OCI-LY7 (cell line): ENCODE results near the gene SDK2. TPM values are rescaled to one million over a fixed set of nuclear protein-coding genes. Genes with fewer than 3 reads are reported as not detected.

Experiments
- BruUV-seq: library from RNA; stranded (reverse); fragments of 400-500 nt; replicated peaks from 2 replicates; lab custom pipeline; 2021; lab: Mats Ljungman, UMichigan
- CTCF ChIA-PET: fragments of 300-600 bp; sonication (Branson Sonifier 250); formaldehyde crosslinking; loops from one replicate; lab custom pipeline; 2022; ENCODE audit warnings: antibody characterized with exemption; ENCODE audit not compliant: unreplicated experiment; lab: Charles Lee
- POLR2A ChIA-PET: fragments of 300-600 bp; sonication (Branson Sonifier 250); formaldehyde crosslinking; loops from one replicate; lab custom pipeline; 2022; ENCODE audit warnings: antibody characterized with exemption; lab: Charles Lee
- DNase-seq: peaks from one replicate; pipeline ENCODE4 v3.0.0-alpha.2; 2015; ENCODE audit warnings: low spot score
- H2AFZ ChIP-seq: fragments of 200-600 bp; sonication (generic), shearing (Covaris generic); 2 replicates; pipeline ENCODE4 v1.6.1; 2014; ENCODE audit warnings: mild to moderate bottlenecking, antibody characterized with exemption, low read length, moderate library complexity
- H3K27ac ChIP-seq: fragments of 200-600 bp; sonication (generic); 2 replicates; pipeline ENCODE4 v1.5.1; 2014; ENCODE audit warnings: mixed run types, low read depth, mild to moderate bottlenecking, moderate library complexity, low read length, inconsistent platforms; ENCODE audit not compliant: poor library complexity, severe bottlenecking
- H3K36me3 ChIP-seq: fragments of 200-600 bp; sonication (generic); 2 replicates; pipeline ENCODE4 v1.6.1; 2014; ENCODE audit warnings: mild to moderate bottlenecking, antibody characterized with exemption, low read length, moderate library complexity, mixed read lengths; ENCODE audit not compliant: insufficient read depth
- H3K4me1 ChIP-seq: fragments of 200-600 bp; sonication (generic); 2 replicates; pipeline ENCODE4 v1.5.1; 2014; ENCODE audit warnings: mild to moderate bottlenecking, low read length; ENCODE audit not compliant: insufficient read depth, poor library complexity, severe bottlenecking
- H3K4me2 ChIP-seq: fragments of 200-600 bp; sonication (generic); 2 replicates; pipeline ENCODE4 v1.6.1; 2014; ENCODE audit warnings: mild to moderate bottlenecking, low read length
- H3K4me3 ChIP-seq: fragments of 200-600 bp; sonication (generic); 2 replicates; pipeline ENCODE4 v1.5.1; 2014; ENCODE audit warnings: mild to moderate bottlenecking, low read depth, low read length; ENCODE audit not compliant: poor library complexity, severe bottlenecking
- H3K79me2 ChIP-seq: fragments of 200-600 bp; sonication (generic); 2 replicates; pipeline ENCODE4 v1.6.1; 2016; ENCODE audit warnings: low read depth, mild to moderate bottlenecking, low read length, moderate library complexity, mixed read lengths; ENCODE audit not compliant: insufficient read depth
- H3K9me2 ChIP-seq: fragments of 200-600 bp; sonication (generic); 2 replicates; pipeline ENCODE4 v1.6.1; 2016; ENCODE audit warnings: mild to moderate bottlenecking, low read length, mixed read lengths; ENCODE audit not compliant: insufficient read depth
- H3K9me3 ChIP-seq: fragments of 200-600 bp; sonication (generic); 2 replicates; pipeline ENCODE4 v1.6.1; 2014; ENCODE audit warnings: mild to moderate bottlenecking, mixed run types, low read length, mixed read lengths
- H4K20me1 ChIP-seq: fragments of 200-600 bp; sonication (generic); 2 replicates; pipeline ENCODE4 v1.6.1; 2014; ENCODE audit warnings: mild to moderate bottlenecking, antibody characterized with exemption, low read length, moderate library complexity, mixed read lengths; ENCODE audit not compliant: insufficient read depth
- CTCF ChIP-seq: fragments of 200-600 bp; sonication (generic); conservative IDR thresholded peaks from 2 replicates; pipeline ENCODE4 v1.5.1; 2014; ENCODE audit warnings: mild to moderate bottlenecking, antibody characterized with exemption, low read length, moderate library complexity, mixed read lengths
- EZH2phosphoT487 ChIP-seq: fragments of 200-600 bp; sonication (generic); IDR thresholded peaks from 2 replicates; pipeline ENCODE4 v1.6.1; 2018; ENCODE audit warnings: low read depth, borderline replicate concordance, mild to moderate bottlenecking, mixed run types, antibody characterized with exemption, low read length, moderate library complexity, mixed read lengths
- intact Hi-C: fragments of 100-400 bp; cut with micrococcal nuclease; formaldehyde crosslinking; loops from one replicate; pipeline ENCODE4 v1.10.0; 2022; ENCODE audit not compliant: unreplicated experiment
- total RNA-seq, 2 experiments: library from RNA; depleted of rRNA in 1 of 2; stranded (reverse); fragments of >200 nt in 1 of 2; shearing (Covaris generic) in 1 of 2; gene quantifications; 2 replicates each; pipeline ENCODE4 v1.2.3, GENCODE V29; 2014 to 2022

Gene SDK2
- total RNA-seq, 2 experiments from 2014 or later: 0.32 to 1.8 TPM

- ChIA-PET CTCF (no interaction called here), POLR2A (interaction anchor here (2.1 kb wide), 1 partner anchor 9 kb away, joined by 18 read pairs; no protein-coding TSS in a partner anchor)
- Histone ChIP-seq H3K9me2 (no peaks in the 10 kb centered on the region), H3K27ac (no peak overlapping the region), H4K20me1 (no peaks in the 10 kb centered on the region), H3K4me3 (no peak overlapping the region), H2AFZ (no peak overlapping the region), H3K36me3 (no peaks in the 10 kb centered on the region), H3K9me3 (no peaks in the 10 kb centered on the region), H3K79me2 (no peaks in the 10 kb centered on the region), H3K4me1 (peaks cover 34% of the 10 kb centered on the region), H3K4me2 (no peak overlapping the region)
- no TSS peak for BruUV-seq
- intact Hi-C loops: no loop called here
- no peak for DNase-seq
- TF ChIP-seq EZH2phosphoT487 (no peak), CTCF (no peak)
Measured at GRCh38 chr17:73581379-73581778, 62.9 kb downstream of the SDK2 start.

- intact Hi-C loops: no loop called here
Measured at GRCh38 chr17:73580073-73580710, 64.1 kb downstream of the SDK2 start.

More at GRCh38 chr17:73580073-73580710, 64.1 kb downstream of the SDK2 start:
- H3K4me1 ChIP-seq: peaks cover 22% of the 10 kb centered on the region
- H3K27ac ChIP-seq: no peak overlapping the region
- CTCF ChIA-PET: no interaction called here
- H3K4me3 ChIP-seq: no peak overlapping the region
- no peaks in the 10 kb centered on the region for H4K20me1 ChIP-seq
- H3K4me2 ChIP-seq: no peak overlapping the region
- DNase-seq: no peak
- H3K36me3 ChIP-seq: no peaks in the 10 kb centered on the region
- TF ChIP-seq CTCF (no peak), EZH2phosphoT487 (no peak)
- H3K9me2 ChIP-seq: no peaks in the 10 kb centered on the region
- POLR2A ChIA-PET: interaction anchor here (0.6 to 2.1 kb wide), 2 partner anchors 10 to 24 kb away, joined by 4 to 18 read pairs; no protein-coding TSS in a partner anchor
- H2AFZ ChIP-seq: no peak overlapping the region
- H3K79me2 ChIP-seq: no peaks in the 10 kb centered on the region
- no TSS peak for BruUV-seq
- H3K9me3 ChIP-seq: no peaks in the 10 kb centered on the region
